LNCaP clone FGC (cell line): ENCODE results near the gene GALK1.

ENCODE experiments used
- DNase-seq: peaks from one replicate; pipeline ENCODE4 v3.0.0-alpha.2; 2011; ENCODE audit warnings: low read depth
- H3K4me3 ChIP-seq: 2 replicates; pipeline ENCODE4 v1.5.1; 2011; ENCODE audit warnings: mild to moderate bottlenecking, low read depth, low read length, control low read depth
- TF ChIP-seq, protein P1 (sequence below): IDR thresholded peaks from 2 replicates; pipeline ENCODE4 v1.5.1; 2012; ENCODE audit warnings: mild to moderate bottlenecking; ENCODE audit not compliant: control insufficient read depth, insufficient read depth; ENCODE audit errors: extremely low read depth

Gene GALK1

DNA sequence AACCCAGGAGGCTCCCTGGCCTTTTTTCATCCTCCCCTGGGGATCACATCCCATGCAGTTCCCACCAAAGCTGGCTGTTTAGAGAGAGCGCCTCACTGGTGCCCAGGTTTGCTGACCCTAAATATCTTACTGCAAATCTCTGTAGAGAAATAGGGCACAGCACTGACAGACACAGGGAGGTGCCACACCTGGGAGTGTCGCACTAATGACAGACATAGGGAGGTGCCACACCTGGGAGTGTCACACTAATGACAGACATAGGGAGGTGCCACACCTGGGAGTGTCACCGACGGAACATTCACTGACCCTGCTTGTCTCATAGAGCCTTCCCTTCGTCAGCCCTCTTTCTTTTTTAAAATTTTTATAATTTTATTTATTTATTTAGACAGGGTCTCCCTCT is 45.2 kb upstream of the GALK1 start:
- DNase-seq = no peak
- TF ChIP-seq, protein P1, sequence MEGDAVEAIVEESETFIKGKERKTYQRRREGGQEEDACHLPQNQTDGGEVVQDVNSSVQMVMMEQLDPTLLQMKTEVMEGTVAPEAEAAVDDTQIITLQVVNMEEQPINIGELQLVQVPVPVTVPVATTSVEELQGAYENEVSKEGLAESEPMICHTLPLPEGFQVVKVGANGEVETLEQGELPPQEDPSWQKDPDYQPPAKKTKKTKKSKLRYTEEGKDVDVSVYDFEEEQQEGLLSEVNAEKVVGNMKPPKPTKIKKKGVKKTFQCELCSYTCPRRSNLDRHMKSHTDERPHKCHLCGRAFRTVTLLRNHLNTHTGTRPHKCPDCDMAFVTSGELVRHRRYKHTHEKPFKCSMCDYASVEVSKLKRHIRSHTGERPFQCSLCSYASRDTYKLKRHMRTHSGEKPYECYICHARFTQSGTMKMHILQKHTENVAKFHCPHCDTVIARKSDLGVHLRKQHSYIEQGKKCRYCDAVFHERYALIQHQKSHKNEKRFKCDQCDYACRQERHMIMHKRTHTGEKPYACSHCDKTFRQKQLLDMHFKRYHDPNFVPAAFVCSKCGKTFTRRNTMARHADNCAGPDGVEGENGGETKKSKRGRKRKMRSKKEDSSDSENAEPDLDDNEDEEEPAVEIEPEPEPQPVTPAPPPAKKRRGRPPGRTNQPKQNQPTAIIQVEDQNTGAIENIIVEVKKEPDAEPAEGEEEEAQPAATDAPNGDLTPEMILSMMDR = no peak
- H3K4me3 ChIP-seq = no peak overlapping the region

DNA sequence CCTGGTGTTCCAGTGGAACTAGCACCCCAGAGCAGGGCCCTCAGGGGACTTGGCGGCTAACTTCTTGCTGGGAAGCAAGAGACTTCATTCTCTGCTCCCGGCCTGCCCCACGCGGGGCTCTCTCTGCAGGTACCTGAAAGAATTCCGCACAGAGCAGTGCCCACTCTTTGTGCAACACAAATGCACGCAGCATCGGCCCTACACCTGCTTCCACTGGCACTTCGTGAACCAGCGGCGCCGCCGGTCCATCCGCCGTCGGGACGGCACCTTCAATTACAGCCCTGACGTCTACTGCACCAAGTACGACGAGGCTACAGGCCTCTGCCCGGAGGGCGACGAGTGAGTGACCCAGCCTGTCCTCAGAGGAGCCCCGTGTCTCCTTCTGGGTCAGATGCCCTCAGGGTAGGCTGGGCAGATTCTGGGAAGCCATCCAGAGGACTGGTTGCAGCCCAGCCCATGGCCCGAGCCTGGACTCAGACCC is 44.7 kb upstream of the GALK1 start:
- TF ChIP-seq, protein P1 = no peak
- no peak for DNase-seq
- no peak overlapping the region for H3K4me3 ChIP-seq

DNA sequence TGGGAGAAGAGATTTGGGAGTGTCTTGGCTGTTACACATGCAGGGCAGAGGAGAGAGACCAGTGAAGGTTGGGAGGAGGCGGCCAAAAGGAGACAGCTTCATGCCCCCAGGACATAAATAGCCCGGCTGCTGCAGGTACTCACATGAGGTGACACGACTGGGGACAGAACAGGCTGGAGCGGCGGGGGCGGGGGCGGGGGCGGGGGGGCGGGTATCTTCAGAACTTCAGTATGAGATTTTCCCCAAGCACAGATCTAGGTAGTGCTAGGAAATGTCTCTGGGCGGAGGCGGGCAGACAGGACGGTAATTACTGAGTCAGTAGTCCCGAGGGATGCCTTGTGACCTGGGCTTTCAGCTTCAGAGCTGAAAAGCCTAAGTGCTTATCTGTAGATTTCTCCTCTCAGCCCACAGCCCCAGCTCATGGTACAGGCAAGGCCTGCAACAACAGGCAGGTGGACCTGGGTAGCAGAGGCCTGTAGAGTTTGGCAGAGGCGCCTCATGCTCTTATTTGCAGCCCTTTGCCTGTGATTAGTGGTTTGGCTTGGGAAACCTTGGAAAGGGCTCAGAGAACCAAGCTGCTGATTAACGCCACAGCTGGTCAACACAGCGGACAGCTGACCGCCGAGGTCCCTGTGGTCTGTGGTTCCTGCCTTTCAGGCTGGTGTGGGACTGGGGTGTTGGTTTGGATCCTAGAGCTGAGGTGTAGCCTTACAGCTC is 44.1 kb upstream of the GALK1 start:
- DNase-seq = no peak
- TF ChIP-seq, protein P1 = no peak
- H3K4me3 ChIP-seq = no peak overlapping the region

DNA sequence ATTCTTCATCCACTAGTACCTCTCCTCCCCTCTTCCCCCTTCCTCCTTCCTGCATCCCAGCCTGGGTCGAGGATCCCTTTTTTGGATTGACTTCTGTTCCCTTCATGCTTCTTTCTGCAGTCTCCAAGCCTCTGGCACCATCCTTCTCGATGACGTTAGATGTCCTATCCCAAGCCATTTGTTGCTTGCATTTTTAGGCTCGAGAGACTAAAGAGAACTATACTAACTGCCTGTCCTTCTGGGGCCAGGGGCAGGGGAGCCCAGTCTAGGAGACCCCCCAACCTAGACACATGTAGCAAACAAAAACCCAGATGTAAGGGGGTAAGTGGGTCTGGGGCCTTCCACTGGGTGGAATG is 43.5 kb upstream of the GALK1 start:
- TF ChIP-seq, protein P1 = no peak
- DNase-seq = no peak
- no peak overlapping the region for H3K4me3 ChIP-seq

DNA sequence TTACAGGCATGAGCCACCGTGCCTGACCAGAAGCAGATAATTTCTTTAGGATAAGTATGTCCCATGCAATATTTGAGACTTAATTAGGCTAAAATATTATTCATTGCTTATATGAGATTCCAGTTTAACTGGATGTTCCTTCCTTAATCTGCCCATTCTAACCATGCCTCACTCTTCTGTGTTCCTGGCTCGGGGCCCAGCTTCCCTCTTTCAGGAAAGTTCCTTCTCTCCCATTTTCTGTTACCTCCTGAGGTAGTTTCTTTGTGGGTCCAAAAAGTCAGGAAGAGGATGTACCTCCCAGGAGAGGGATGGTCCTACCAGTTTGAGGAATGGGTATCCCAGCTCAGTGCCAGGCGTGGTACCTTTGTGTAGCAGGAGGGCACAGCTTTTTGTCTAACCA is 42.9 kb upstream of the GALK1 start:
- H3K4me3 ChIP-seq = no peak overlapping the region
- TF ChIP-seq, protein P1 = no peak
- DNase-seq = no peak

DNA sequence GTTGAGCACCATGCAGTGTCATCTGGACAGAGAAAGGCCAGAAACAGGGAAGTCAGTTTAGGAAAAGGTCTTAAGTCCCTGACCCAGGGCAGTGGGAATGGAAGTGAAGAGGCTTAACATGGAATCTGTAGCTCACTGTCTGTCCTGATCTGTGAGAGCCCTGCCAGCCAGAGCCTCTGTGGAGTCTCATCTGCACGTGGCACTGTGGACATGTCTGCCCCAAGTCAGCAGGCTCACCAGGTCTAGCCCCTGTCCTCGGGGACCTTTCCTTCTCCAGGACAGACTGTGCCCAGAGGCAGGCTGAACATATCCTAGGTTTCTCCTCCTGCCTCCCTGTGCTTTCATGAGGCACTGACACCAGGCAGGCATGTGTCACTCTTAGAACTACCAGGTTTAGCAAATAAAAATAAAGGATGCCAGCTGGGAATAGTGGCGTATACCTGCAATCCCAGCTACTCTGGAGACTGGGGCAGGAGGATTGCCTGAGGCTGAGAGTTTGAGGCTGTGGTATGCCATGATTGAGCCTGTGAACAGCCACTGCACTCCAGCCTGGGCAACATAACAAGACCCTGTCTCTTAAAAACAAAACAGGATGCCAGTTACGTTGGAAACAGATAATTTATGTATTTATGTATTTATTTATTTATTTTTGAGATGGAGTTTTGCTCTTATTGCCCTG is 42.0 kb upstream of the GALK1 start:
- TF ChIP-seq, protein P1 = no peak
- H3K4me3 ChIP-seq = no peak overlapping the region
- no peak for DNase-seq
